Testis (tissue), 3 donors: Measurements from ENCODE around the gene ALK. TPM values are rescaled to one million over a fixed set of nuclear protein-coding genes. Genes with fewer than 3 reads are reported as not detected.

Experiments
- DNase-seq: peaks from one replicate; pipeline ENCODE4 v3.0.0-alpha.2; 2019
- H3K27ac ChIP-seq, 2 donors: fragments of 200-600 bp; sonication (generic); one replicate each; pipeline ENCODE4 v1.5.1; 2019
- H3K27me3 ChIP-seq: fragments of 200-600 bp; sonication (generic); one replicate; pipeline ENCODE4 v1.5.1; 2019
- H3K36me3 ChIP-seq: fragments of 200-600 bp; sonication (generic); one replicate; pipeline ENCODE4 v1.5.1; 2017; ENCODE audit warnings: low read depth; ENCODE audit errors: missing control alignments
- H3K4me1 ChIP-seq: fragments of 200-600 bp; sonication (generic); one replicate; pipeline ENCODE4 v1.5.1; 2019
- H3K4me3 ChIP-seq, 2 donors: fragments of 200-600 bp; sonication (generic); one replicate each; pipeline ENCODE4 v1.5.1; 2017 to 2019
- H3K9me3 ChIP-seq: fragments of 200-600 bp; sonication (generic); one replicate; pipeline ENCODE4 v1.5.1; 2017
- CTCF ChIP-seq, 3 experiments: fragments of 450-650 bp in 2 of 3; fragments of 200-600 bp in 1 of 3; sonication (generic) in 1 of 3; IDR thresholded peaks; one replicate each; pipeline ENCODE4 v1.5.1; 2016 to 2019; ENCODE audit warnings: antibody characterized with exemption in 3 of 3, mild to moderate bottlenecking in 2 of 3, moderate library complexity in 1 of 3
- POLR2A ChIP-seq: fragments of 450-650 bp; IDR thresholded peaks from one replicate; pipeline ENCODE4 v1.6.1; 2017; ENCODE audit warnings: antibody characterized with exemption, mild to moderate bottlenecking, moderate library complexity
- WGBS, 2 donors: methylation state at CpG; one replicate each; pipeline ENCODE4 v1.1.5; 2018; 5-methylcytosine and 5-hydroxymethylcytosine counted together
- intact Hi-C: fragments of 100-400 bp; cut with DNase I; formaldehyde crosslinking; loops from one replicate; pipeline ENCODE4 v1.15.1; 2023; ENCODE audit warnings: low total_unique reads
- polyA plus RNA-seq: library from polyadenylated mRNA; stranded (reverse); fragments of 350-450 nt; fragmentation: Illumina TruSeq; extraction: RNeasy Lipid Tissue Mini Kit (QIAGEN cat#74804); gene quantifications from one replicate; pipeline ENCODE4 v1.2.3, GENCODE V29; 2014; ENCODE audit warnings: low read depth, low replicate concordance; ENCODE audit not compliant: insufficient read depth
- total RNA-seq, 2 donors: library from RNA; depleted of rRNA; stranded (reverse); fragments of >200 nt; gene quantifications; one replicate each; pipeline ENCODE4 v1.2.3, GENCODE V29; 2016

The ALK gene
- total and polyA plus RNA-seq, 3 donors from 2014 or later: 2.1 to 3.8 (median 3.8) TPM

GRCh38 chr2:29206941-29207340 lies 714.4 kb downstream of the ALK start:
- TF ChIP-seq POLR2A: no peak
- no peak for TF ChIP-seq CTCF (IDR thresholded peaks at IDR 0.05)
- WGBS, 2 donors: 84 to 87% methylated on average over 5 of the region's 5 CpGs
- Histone ChIP-seq H3K9me3 (no peaks in the 10 kb centered on the region), H3K36me3 (no peaks in the 10 kb centered on the region), H3K4me1 (no peaks in the 10 kb centered on the region), H3K4me3 (no peak overlapping the region), H3K27me3 (no peaks in the 10 kb centered on the region), H3K27ac (no peak overlapping the region)
- intact Hi-C loops: no loop called here
- DNase-seq: no peak

GRCh38 chr2:29202819-29203495 lies 718.4 kb downstream of the ALK start:
- TF ChIP-seq POLR2A (no peak), CTCF (IDR thresholded peaks at IDR 0.05) (no peak)
- no peaks in the 10 kb centered on the region for H3K4me1 ChIP-seq
- no peaks in the 10 kb centered on the region for H3K36me3 ChIP-seq
- no peak for DNase-seq
- WGBS, 2 donors: 86 to 90% methylated on average over 5 of the region's 5 CpGs
- H3K9me3 ChIP-seq: no peaks in the 10 kb centered on the region
- no peaks in the 10 kb centered on the region for H3K27me3 ChIP-seq
- H3K27ac ChIP-seq: no peak overlapping the region
- H3K4me3 ChIP-seq: no peak overlapping the region
- intact Hi-C loops: no loop called here

- H3K4me1 ChIP-seq: no peaks in the 10 kb centered on the region
- H3K27ac ChIP-seq: no peak overlapping the region
- no peak for TF ChIP-seq POLR2A
- no peak for DNase-seq
- no peak overlapping the region for H3K4me3 ChIP-seq
- no peaks in the 10 kb centered on the region for H3K27me3 ChIP-seq
- WGBS, 2 donors: 59 to 62% methylated on average over 5 of the region's 5 CpGs
- H3K9me3 ChIP-seq: no peaks in the 10 kb centered on the region
- H3K36me3 ChIP-seq: no peaks in the 10 kb centered on the region
- intact Hi-C loops: no loop called here
Observed at GRCh38 chr2:29201979-29202378, 719.4 kb downstream of the ALK start.

GRCh38 chr2:29196792-29197788 lies 724.3 kb downstream of the ALK start:
- 40 to 47% methylated on average over 14 of the region's 14 CpGs for WGBS, 2 donors
- no peak overlapping the region for H3K27ac ChIP-seq
- H3K36me3 ChIP-seq: no peaks in the 10 kb centered on the region
- no peaks in the 10 kb centered on the region for H3K4me1 ChIP-seq
- intact Hi-C loops: no loop called here
- no peaks in the 10 kb centered on the region for H3K27me3 ChIP-seq
- no peak overlapping the region for H3K4me3 ChIP-seq
- DNase-seq: peak; percentile 79
- H3K9me3 ChIP-seq: no peaks in the 10 kb centered on the region
- no peak for TF ChIP-seq POLR2A
- peak; percentile 51 to 61 (median 58) for TF ChIP-seq CTCF (IDR thresholded peaks at IDR 0.05)

GRCh38 chr2:29195796-29196195 lies 725.6 kb downstream of the ALK start:
- TF ChIP-seq POLR2A (no peak), CTCF (IDR thresholded peaks at IDR 0.05) (no peak)
- intact Hi-C loops: no loop called here
- Histone ChIP-seq H3K9me3 (no peaks in the 10 kb centered on the region), H3K27me3 (no peaks in the 10 kb centered on the region), H3K27ac (no peak overlapping the region), H3K4me3 (no peak overlapping the region), H3K36me3 (no peaks in the 10 kb centered on the region), H3K4me1 (no peaks in the 10 kb centered on the region)
- no peak for DNase-seq
- WGBS, 2 donors: 59 to 68% methylated on average over 8 of the region's 8 CpGs
